CD4-positive, alpha-beta T cell treated with Interleukin-2 at 100 ng/mL for 4 hours (primary cell): ENCODE results near the gene WWOX.
"Not testable (repeated sequence)": the region's sequence is repeated elsewhere in the genome, so short reads cannot be mapped to it uniquely, and the experiment has no call there.

Experiments used
- DNase-seq: peaks from one replicate; pipeline ENCODE4 v3.0.0-alpha.2; 2020; ENCODE audit warnings: low spot score

WWOX gene

DNA sequence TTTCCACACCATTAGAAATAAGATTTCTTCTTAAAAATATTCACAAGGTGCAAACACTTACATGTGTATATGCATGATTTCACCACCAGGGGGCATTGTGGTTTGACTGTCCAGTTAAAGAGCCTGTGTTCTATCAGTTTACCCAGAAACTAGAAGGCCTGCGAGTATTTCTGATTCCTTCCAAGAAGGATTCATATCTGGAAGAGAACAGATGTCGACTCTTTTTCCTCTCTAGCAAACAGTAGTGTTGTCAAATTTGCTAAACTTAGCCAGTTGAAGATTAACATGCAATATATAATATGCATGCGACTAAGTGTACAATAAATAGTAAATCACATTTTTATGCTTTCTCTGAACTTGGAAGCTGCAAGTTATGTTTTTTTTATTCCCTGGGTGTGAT is 404.1 kb downstream of the WWOX start:
- peak; percentile 67 for DNase-seq

DNA sequence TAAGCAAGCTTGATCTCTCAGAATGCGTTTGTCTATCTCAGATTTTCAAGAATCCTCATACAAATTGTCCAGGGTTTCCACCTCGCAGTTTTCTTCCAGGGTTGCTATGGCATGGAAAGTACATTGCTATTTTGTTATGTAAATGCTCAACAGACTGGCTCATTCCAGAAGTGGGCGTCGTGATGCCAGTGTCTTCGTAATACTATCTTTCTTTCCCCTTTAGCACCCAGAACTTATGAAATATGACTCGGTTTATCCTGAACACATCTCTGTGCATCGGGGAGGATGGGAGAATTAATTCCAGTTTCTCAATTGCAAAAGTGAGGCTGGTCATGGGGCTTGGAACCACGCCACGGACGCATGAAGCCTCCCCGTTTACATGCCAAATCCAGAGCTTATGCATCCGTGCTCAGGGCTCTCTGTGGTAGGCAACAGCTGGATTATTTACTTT is 405.0 kb downstream of the WWOX start:
- no peak for DNase-seq

GRCh38 chr16:78505036-78505435 is 405.6 kb downstream of the WWOX start:
- DNase-seq, result no peak

- DNase-seq, result no peak
Observed at GRCh38 chr16:78505544-78506366, 406.3 kb downstream of the WWOX start.

GRCh38 chr16:78506367-78507193 is 407.1 kb downstream of the WWOX start:
- DNase-seq, result no peak

- no peak for DNase-seq
Observed at GRCh38 chr16:78507576-78507975, 408.1 kb downstream of the WWOX start.

GRCh38 chr16:78509965-78510364 is 410.5 kb downstream of the WWOX start:
- DNase-seq, result no peak

- DNase-seq, result no peak
Observed at GRCh38 chr16:78510496-78510895, 411.0 kb downstream of the WWOX start.

DNA sequence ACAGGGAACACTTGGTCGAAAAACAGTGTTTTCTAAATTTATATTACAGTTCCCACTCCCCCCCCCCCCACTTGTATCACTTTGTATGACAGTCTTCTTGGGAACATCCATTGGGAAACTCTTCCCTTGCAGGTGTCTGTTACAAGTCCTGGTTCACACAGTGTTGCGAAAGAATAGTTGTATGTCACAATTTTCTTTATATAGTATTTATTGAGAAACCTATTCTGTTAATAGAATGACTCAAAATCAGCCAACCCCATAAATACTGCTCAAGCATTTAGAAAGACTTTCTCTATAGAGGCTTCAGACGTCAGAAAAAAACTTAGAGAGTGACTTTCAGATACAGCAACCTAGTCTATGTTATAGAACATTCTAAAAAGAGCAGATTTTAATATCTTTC is 414.4 kb downstream of the WWOX start:
- no peak for DNase-seq

- DNase-seq, result not testable (repeated sequence)
Observed at GRCh38 chr16:78514888-78515287, 415.4 kb downstream of the WWOX start.

DNA sequence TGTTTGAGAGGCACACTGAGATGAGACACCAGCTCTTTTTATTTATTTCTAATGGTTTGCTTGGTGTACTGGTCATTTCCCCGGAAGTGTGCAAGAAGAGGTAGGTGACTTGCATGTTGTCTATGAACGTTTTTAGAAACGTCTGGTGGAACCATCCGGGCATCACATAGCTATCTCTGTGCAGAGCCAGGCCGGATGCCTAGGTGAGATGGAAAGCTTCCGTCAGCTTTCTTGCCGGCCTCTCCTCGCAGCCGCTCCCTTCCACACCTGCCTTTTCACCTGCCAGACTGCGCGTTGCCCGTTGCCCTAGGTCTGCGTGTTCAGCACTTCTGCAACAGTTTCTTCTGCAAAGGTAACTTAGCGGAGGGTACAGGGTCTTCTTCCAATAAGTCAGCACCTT is 416.0 kb downstream of the WWOX start:
- DNase-seq, result no peak

DNA sequence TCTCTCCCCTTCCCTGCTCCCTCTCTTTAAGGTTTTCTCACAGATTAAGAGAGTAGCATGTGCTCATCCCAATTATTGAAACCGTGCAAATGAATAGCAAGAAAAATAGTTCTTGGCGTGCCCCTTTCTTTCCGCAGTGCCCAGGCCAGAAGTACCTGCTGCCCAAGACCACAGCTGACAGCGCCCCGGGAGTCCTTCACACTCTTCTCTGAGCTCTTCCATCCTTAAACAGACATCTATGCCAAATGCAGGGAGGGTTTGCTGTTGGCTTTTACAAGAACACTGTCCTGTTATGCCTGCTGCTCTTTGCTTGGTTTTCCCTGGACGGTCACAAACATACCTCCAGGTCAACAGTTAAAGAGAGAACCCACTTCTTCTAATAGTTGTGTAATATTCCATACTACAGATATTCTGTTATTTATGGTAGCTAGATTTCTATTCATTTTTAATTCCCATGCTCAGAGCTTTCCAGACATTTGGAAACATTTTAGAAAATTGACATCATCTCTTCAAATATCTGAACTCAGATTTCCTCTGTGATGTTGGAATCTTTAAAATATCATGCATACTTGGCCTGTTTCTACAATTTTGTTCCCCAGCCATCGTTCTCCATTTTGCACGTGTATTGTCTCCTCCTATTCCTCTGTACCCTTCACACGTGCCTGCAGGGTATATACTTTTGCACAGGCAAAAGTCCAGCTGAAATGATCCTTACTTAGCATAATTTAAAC is 416.7 kb downstream of the WWOX start:
- DNase-seq, result no peak

- no peak for DNase-seq
Observed at GRCh38 chr16:78519896-78520295, 420.4 kb downstream of the WWOX start.

GRCh38 chr16:78520470-78520869 is 421.0 kb downstream of the WWOX start:
- no peak for DNase-seq

GRCh38 chr16:78522327-78522726 is 422.9 kb downstream of the WWOX start:
- DNase-seq, result no peak

- DNase-seq, result no peak
Observed at GRCh38 chr16:78523212-78523985, 423.9 kb downstream of the WWOX start.

DNA sequence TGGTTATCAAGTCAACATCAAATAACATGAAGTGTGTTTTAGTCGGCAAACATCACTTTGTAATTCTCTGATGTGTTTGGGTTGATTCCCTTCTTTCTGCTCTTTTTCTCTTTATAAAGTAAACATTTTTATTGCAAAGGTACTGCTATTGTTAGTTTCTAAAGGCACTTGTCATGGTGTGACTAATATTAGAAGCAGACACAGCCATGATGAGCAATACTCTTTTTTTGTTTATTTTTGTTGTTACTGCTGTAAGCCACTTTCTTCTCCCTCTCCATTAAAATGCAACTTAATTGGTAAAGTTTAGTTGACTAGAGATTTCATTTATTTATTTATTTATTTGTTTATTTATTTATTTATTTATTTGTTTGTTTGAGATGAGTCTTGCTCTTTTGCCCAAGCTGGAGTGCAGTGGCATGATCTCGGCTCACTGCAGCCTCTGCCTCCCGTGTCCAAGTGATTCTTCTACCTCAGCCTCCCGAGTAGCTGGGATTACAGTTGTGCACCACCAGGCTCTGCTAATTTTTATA is 424.7 kb downstream of the WWOX start:
- DNase-seq, result no peak

DNA sequence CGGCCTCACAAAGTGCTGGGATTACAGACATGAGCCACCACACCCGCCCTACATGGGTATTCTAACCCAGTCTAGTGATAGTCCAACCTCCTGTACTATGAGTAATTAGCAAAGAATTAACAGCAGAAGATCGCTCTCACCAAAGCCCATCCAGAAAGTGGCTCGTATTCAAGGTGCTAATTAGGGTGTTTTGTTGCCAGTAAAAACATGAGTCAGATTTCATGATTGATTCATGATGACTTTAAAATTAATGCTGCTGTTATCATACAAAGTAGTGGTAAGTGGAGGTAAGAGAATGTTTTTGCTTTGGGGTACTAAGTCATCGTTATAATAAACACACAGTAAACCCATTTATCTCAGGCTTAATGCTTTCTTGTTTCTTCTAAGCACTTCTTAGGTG is 428.8 kb downstream of the WWOX start:
- DNase-seq, result no peak

DNA sequence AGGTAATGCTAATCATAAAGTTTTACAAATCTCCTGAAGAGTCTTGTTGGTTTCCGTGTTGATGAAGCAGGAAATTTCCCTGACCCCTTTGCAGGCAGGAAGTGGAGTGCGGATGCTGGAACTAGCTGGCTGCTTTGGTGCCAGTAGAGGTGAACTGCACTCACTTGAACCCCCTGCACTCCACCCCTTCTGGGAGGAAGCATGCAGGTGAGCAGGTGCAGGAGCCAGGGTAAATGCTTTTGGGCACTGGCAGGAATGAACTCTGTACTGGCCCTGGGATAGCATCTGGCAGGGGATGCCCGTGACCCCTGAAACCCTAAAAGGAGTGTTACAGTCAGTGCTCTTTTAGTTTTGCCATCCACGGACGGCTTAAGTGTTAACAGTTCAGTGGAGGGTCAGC is 430.4 kb downstream of the WWOX start:
- no peak for DNase-seq

DNA sequence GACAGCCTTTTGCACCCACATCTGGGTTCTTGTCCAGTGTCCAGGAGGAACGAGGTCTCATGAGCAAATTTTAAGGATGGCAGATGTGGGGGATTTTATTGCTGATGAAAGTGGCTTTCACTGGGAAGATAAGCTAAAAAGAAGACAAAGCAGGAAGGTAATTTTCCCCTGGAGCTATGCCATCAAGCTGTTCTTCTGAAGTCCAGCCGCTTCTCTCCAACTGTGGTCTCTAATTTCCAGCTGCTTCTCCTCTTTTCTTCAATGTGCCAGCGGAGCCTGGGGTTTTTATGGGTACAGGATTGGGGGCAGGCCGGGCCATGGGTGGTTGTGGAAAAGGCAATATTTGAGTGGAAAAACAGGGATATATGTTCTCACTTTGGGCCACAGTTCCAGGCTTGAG is 430.8 kb downstream of the WWOX start:
- DNase-seq, result no peak

DNA sequence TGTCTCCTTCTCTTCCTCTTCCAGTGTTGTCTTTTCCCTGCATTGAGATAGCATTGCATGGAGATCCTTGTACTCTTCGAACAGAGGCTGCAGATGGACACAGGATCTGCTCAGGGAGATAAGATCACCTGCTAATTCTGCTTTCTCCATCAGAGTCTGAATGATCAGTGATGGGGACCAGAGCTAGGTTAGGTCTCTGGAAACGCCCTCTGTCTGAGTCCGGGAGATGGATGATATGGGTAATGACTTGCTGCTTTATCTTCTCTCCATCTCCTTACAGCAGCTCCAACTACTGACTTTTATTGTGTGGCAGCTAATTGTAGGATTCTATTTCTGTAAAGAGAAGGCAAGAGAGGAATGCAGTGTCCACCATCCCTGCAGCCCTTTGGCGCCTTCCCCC is 435.6 kb downstream of the WWOX start:
- DNase-seq, result no peak

DNA sequence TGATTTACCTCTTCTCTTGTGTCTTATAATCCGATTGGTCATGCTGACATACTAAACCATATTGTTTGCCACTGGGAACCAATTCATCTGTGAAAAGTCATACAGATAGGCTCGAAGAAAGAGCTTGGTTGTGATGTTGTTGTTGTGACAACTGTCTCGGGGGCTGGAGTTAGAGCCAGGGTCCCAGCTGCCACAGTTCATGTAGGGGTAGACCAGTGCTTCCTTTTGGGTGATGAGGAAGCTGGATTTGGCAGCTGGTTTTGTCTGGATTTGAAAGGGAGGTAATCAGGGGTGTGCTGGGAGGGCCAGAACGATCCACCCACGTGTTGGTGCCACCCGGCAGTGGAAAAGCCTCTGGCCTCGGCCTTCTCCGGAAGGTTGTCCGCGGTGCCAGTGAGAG is 438.1 kb downstream of the WWOX start:
- no peak for DNase-seq
